Memory B cell (primary cell): ENCODE results near the gene CTAGE9.
"Not testable (repeated sequence)": the region's sequence is repeated elsewhere in the genome, so short reads cannot be mapped to it uniquely, and the experiment has no call there.

Source experiments
- ATAC-seq: fragments of 150-1000 bp; cut with Tn5 transposase; 2 replicates; pipeline ENCODE4 v1.10.0; 2021; ENCODE audit warnings: low read depth, mild to moderate bottlenecking, moderate library complexity
- DNase-seq, 2 donors: peaks; one replicate each; pipeline ENCODE4 v3.0.0; 2022; ENCODE audit warnings: low spot score in 2 of 2
- H3K27ac Mint-ChIP-seq: one replicate; pipeline ENCODE4 v1.8.0; 2022; ENCODE audit warnings: mild to moderate bottlenecking, moderate library complexity, mixed read lengths
- H3K27me3 Mint-ChIP-seq: one replicate; pipeline ENCODE4 v1.8.0; 2022; ENCODE audit warnings: mixed read lengths
- H3K36me3 Mint-ChIP-seq: one replicate; pipeline ENCODE4 v1.8.0; 2022; ENCODE audit warnings: mild to moderate bottlenecking, mixed read lengths
- H3K4me1 Mint-ChIP-seq: one replicate; pipeline ENCODE4 v1.8.0; 2022; ENCODE audit warnings: mixed read lengths
- H3K4me3 Mint-ChIP-seq: one replicate; pipeline ENCODE4 v1.8.0; 2022; ENCODE audit warnings: mild to moderate bottlenecking, moderate library complexity, mixed read lengths
- H3K9me3 Mint-ChIP-seq: one replicate; pipeline ENCODE4 v1.8.0; 2022; ENCODE audit warnings: mixed read lengths

Gene CTAGE9, protein sequence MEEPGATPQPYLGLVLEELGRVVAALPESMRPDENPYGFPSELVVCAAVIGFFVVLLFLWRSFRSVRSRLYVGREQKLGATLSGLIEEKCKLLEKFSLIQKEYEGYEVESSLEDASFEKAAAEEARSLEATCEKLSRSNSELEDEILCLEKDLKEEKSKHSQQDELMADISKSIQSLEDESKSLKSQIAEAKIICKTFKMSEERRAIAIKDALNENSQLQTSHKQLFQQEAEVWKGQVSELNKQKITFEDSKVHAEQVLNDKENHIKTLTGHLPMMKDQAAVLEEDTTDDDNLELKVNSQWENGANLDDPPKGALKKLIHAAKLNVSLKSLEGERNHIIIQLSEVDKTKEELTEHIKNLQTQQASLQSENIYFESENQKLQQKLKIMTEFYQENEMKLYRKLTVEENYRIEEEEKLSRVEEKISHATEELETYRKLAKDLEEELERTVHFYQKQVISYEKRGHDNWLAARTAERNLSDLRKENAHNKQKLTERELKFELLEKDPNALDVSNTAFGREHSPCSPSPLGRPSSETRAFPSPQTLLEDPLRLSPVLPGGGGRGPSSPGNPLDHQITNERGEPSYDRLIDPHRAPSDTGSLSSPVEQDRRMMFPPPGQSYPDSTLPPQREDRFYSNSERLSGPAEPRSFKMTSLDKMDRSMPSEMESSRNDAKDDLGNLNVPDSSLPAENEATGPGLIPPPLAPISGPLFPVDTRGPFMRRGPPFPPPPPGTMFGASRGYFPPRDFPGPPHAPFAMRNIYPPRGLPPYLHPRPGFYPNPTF

DNA sequence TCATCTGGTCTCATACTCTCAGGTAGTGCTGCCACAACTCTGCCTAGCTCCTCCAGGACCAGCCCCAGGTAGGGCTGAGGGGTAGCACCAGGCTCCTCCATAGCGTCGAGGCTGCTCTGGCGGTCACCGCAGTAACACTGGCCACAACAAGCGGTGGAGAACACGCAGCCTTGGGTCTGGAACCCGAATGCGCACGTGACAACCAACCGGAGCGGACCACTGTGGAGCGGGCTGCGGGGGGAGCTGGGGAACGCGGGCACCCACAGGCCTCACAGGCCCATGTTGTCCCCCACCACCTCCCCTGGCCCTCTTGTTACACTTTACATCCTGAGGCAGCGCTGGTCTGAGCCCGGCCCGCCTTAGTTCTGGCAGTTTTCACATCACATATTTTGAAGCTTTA lies at the start of gene CTAGE9:
TSS of gene CTAGE9 (minus strand) at position 101 of the 400 bp plus-strand sequence. CDS start at position 101, 0 bp downstream.
- not testable (repeated sequence) for H3K4me1 Mint-ChIP-seq, H3K4me3 Mint-ChIP-seq, DNase-seq, H3K27me3 Mint-ChIP-seq, ATAC-seq, H3K27ac Mint-ChIP-seq, H3K9me3 Mint-ChIP-seq, H3K36me3 Mint-ChIP-seq

DNA sequence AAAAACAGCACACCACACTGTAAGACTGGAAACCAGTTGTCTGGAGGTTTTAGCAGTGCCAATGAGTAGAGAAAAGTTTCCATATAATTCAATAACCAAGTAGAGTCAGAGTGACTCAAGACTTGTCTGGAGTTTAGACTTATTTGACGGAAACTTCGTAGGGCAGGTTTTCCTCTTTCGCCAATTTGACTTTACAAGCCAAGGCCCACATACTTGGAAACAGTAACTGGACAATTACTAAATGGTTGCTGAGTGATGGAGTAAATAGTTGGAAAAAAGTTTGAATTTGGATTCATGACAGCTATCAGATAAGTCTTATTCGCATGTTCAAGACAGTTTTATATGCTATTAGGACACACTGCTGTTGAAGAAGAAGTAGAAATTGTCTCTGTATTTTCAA lies 48.1 kb upstream of the CTAGE9 start:
- Mint-ChIP-seq H3K27ac (no peak overlapping the region), H3K9me3 (no peaks in the 10 kb centered on the region), H3K4me1 (no peaks in the 10 kb centered on the region), H3K4me3 (no peak overlapping the region), H3K36me3 (no peaks in the 10 kb centered on the region), H3K27me3 (peaks cover 6% of the 10 kb centered on the region)
- DNase-seq: no peak
- no peak for ATAC-seq

DNA sequence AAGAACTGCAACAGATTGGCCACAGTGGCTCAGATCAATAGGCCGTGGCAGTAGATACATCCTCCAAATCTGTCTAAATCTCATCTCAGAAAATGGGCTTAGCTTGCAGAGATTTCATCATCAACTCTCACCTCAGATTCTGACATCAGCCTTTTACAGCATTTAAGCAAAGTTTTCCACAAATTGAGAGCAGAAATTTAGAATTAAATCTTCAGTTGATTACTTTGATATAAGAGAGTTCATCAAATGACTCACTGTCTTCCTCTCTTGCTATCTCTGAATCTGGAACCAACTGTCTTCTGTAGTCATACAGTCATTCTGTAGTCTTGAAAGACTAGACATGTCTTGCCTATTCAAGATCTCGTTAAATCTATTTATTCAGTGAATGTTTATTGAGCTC lies 45.2 kb upstream of the CTAGE9 start:
- no peak overlapping the region for H3K4me3 Mint-ChIP-seq
- no peak overlapping the region for H3K27ac Mint-ChIP-seq
- DNase-seq: no peak
- H3K27me3 Mint-ChIP-seq: peaks cover 4% of the 10 kb centered on the region
- peaks cover 2% of the 10 kb centered on the region for H3K36me3 Mint-ChIP-seq
- no peaks in the 10 kb centered on the region for H3K4me1 Mint-ChIP-seq
- no peak for ATAC-seq
- H3K9me3 Mint-ChIP-seq: peaks cover 2% of the 10 kb centered on the region

DNA sequence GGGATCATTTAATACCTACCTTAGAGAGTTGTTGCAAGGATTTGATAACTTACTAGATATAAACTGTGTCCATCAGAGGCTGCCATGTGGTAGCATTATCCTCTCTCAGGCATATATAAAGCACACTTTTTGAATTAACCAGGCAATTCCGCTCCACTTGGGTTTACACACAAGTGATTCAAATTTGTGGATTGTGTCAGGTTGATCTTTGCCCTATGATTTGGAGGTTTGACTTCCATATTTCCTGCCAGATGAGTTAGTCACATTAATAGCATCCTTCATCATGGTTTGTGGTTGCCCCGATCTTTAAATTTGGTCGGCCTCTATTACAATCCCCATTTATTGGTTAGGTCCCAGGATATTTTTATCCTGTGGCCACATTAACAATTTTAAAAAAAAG lies 44.8 kb upstream of the CTAGE9 start:
- H3K27me3 Mint-ChIP-seq: peaks cover 4% of the 10 kb centered on the region
- ATAC-seq (no peak), DNase-seq (no peak)
- H3K27ac Mint-ChIP-seq: no peak overlapping the region
- H3K4me3 Mint-ChIP-seq: no peak overlapping the region
- peaks cover 2% of the 10 kb centered on the region for H3K9me3 Mint-ChIP-seq
- H3K36me3 Mint-ChIP-seq: peaks cover 2% of the 10 kb centered on the region
- H3K4me1 Mint-ChIP-seq: no peaks in the 10 kb centered on the region

DNA sequence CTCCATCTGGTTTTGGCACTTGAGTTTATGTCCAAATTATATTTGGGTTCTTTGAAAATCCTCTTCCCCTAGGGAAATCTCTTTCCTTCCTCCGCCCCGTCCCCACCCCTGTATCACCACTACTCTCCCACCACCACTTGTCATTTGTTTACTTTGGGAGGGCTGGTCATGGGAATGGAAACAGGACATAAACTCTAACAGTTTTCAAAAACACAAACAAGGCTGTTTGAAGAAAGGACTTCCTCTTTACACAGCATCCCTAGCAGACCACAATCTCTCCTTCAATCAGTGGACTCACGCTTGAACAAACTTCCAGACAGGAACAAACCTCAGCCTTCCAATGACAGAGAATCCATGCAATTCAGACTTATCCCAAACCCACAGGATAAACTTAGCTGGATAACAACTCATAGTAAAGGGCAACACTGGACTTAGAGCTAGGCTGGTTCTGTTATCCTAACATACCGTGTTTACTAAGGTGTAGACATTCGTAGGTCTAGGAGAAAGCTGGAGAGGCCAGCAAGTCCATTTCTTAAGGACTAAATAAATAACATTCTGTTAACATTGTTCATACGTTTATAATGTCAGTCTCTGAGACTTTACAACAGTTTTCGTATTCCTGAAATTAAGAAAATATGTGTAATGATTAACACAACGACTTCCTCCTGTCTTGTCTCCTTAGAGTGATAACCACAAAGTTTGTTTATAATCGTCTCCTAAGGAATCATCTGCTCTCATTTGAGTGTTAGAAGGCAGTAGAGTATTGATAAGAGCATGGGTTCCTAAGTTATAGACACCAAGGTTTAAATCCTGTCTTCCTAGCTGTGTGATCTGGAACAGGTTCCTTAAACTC lies 44.1 kb upstream of the CTAGE9 start:
- Mint-ChIP-seq H3K4me1 (no peaks in the 10 kb centered on the region), H3K4me3 (no peak overlapping the region), H3K9me3 (peaks cover 2% of the 10 kb centered on the region), H3K36me3 (peaks cover 2% of the 10 kb centered on the region), H3K27ac (no peak overlapping the region), H3K27me3 (peaks cover 4% of the 10 kb centered on the region)
- ATAC-seq: no peak
- no peak for DNase-seq

DNA sequence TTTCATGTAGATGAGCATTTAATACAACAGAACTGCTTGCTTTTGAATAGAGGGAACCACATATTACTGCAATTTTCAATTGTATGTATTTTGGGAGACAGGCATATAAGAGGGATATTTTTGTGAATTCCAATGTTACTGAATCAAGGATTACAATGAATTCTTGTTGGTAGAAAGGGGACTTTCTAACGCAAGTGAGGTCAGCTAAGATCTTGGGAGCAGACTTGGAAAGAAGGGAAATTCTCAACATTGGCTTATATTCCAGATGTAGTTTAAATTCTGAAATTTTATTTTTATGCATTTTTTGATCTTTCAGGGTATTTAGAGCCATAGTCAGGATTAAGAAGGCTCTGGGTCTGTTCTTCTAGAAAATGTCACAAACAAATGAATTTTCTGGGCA lies 43.3 kb upstream of the CTAGE9 start:
- no peaks in the 10 kb centered on the region for H3K4me1 Mint-ChIP-seq
- ATAC-seq (no peak), DNase-seq (no peak)
- H3K27ac Mint-ChIP-seq: no peak overlapping the region
- H3K4me3 Mint-ChIP-seq: no peak overlapping the region
- H3K9me3 Mint-ChIP-seq: peaks cover 2% of the 10 kb centered on the region
- H3K36me3 Mint-ChIP-seq: peaks cover 2% of the 10 kb centered on the region
- peaks cover 4% of the 10 kb centered on the region for H3K27me3 Mint-ChIP-seq

DNA sequence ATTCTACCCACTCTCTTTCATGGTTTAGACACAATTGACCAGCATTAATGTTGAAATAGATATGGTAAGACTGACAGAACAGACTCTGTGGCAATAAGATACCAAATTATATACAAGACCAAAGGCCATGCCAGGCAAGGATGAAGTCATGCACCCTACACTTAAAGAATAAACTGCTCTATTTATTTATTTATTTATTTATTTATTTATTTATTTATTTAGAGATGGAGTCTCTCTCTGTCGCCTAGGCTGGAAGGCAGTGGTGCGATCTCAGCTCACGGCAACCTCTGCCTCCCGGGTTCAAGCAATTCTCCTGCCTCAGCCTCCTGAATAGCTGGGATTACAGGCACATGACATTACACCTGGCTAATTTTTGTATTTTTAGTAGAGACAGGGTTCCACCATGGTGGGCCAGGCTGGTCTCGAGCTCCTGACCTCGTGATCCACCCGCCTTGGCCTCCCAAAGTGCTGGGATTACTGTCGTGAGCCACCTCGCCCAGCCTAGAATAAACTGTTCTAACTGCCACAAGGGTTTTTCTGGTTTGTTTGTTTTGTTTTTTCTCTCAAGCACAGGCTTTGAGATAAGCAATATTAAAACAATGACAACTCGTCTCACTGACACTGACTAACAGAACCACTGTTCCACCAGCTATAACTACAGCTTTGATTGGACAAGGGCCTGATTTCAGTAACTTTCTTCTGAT lies 40.3 kb upstream of the CTAGE9 start:
- H3K4me1 Mint-ChIP-seq, H3K27ac Mint-ChIP-seq, H3K27me3 Mint-ChIP-seq, H3K9me3 Mint-ChIP-seq, H3K4me3 Mint-ChIP-seq, DNase-seq, H3K36me3 Mint-ChIP-seq, ATAC-seq: not testable (repeated sequence)

DNA sequence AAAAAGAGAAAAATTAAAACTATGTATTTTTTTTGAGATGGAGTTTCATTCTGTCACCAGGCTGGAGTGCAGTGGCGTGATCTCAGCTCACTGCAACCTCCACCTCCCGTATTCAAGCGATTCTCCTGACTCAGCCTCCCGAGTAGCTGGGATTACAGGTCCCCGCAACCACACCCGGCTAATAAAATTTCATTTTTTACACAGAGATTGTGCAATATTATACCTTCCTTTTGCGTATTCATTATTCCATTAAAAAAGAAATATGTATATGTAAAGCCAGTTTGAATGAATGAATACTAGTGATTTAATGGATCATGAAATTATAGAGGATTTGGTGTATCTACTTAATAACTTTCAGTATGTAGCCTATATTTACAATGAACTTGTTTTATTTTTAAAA lies 38.2 kb upstream of the CTAGE9 start:
- no peak for DNase-seq
- H3K4me1 Mint-ChIP-seq: no peaks in the 10 kb centered on the region
- no peak overlapping the region for H3K27ac Mint-ChIP-seq
- H3K9me3 Mint-ChIP-seq: peaks cover 2% of the 10 kb centered on the region
- no peak for ATAC-seq
- peaks cover 2% of the 10 kb centered on the region for H3K27me3 Mint-ChIP-seq
- peaks cover 2% of the 10 kb centered on the region for H3K36me3 Mint-ChIP-seq
- H3K4me3 Mint-ChIP-seq: no peak overlapping the region

DNA sequence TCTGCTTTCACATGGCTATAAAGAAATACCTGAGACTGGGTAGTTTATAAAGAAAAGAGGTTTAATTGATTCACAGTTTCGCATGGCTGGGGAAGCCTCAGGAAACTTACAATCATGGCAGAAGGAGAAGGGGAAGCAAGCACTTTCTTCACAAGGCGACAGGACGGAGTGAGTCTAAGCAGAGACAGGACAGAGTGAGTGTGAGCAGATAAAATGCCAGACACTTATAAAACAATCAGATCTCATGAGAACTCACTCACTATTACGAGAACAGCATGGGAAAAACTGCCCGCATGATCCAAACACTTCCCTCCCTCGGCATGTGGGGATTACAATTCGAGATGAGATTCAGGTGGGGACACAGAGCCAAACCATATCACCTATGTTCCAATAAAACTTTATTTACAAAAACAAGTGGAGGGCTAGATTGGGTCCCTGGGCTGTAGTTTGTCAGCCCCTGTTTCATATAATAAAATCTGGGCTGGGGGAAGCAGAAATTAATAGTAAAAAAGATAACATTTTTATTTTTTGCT lies 37.1 kb upstream of the CTAGE9 start:
- DNase-seq (no peak), ATAC-seq (no peak)
- H3K9me3 Mint-ChIP-seq: no peaks in the 10 kb centered on the region
- H3K4me1 Mint-ChIP-seq: no peaks in the 10 kb centered on the region
- peaks cover under 1% of the 10 kb centered on the region for H3K27me3 Mint-ChIP-seq
- no peaks in the 10 kb centered on the region for H3K36me3 Mint-ChIP-seq
- H3K27ac Mint-ChIP-seq: no peak overlapping the region
- no peak overlapping the region for H3K4me3 Mint-ChIP-seq

DNA sequence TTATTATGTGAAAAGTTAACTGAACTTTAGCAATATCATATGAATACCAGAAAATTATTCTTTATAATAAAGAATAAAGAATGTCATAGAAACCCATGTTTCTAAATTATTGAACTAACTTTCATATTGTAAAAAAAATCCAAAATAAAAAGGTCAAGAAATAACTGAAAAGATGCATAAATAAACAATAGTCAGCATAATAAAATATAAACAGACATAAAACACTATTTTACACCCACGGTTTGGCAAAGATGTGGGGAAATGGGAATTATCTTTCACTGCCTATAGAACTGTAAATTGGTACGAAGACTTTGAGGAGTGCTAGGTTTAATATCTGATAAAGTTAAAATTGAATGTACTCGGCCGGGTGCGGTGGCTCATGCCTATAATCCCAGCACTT lies 34.7 kb upstream of the CTAGE9 start:
- no peaks in the 10 kb centered on the region for H3K27me3 Mint-ChIP-seq
- DNase-seq (no peak), ATAC-seq (no peak)
- H3K4me3 Mint-ChIP-seq: no peak overlapping the region
- peaks cover 6% of the 10 kb centered on the region for H3K4me1 Mint-ChIP-seq
- no peaks in the 10 kb centered on the region for H3K9me3 Mint-ChIP-seq
- H3K27ac Mint-ChIP-seq: no peak overlapping the region
- no peaks in the 10 kb centered on the region for H3K36me3 Mint-ChIP-seq

DNA sequence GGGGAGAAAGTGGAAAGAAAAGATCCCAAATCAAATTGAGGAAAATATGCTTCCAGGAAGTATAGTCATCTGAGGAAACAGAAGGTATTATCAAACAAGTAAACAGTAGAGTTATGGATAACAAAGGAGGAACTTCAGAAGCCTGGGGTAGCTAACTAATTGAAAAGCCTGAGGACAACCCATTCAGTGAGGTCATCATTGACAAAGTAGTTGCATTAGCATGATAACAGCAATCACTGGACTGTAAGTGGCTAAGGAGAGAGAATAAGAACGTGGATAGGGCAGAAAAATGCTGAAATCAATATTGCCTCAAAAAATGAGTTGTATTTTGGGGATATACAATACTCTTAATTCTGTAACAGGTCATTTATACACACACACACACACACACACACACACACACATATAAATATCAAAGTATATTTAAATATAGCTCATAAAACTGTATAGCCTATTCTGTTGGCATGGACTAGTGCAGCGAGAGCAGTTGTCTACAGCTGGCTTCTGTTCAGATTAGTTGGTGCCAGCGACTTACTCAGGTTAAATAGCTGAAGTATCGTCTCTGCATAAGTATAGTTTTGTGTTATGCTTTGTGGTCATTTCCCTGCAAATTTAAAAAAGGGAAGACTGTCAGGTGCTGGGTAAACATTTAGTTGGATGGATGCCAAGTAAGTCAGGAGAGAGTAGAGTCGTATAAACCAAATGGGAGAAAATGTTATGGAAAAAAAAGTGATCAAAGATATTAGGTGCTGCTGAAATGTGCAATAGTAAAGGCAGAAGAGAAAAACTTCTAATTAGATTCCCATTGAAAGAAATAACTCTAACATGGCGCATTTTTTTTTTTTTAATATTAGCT lies 33.8 kb upstream of the CTAGE9 start:
- no peak overlapping the region for H3K27ac Mint-ChIP-seq
- H3K9me3 Mint-ChIP-seq: no peaks in the 10 kb centered on the region
- H3K27me3 Mint-ChIP-seq: no peaks in the 10 kb centered on the region
- no peak for DNase-seq
- H3K4me1 Mint-ChIP-seq: peaks cover 6% of the 10 kb centered on the region
- no peaks in the 10 kb centered on the region for H3K36me3 Mint-ChIP-seq
- ATAC-seq: no peak
- H3K4me3 Mint-ChIP-seq: no peak overlapping the region

DNA sequence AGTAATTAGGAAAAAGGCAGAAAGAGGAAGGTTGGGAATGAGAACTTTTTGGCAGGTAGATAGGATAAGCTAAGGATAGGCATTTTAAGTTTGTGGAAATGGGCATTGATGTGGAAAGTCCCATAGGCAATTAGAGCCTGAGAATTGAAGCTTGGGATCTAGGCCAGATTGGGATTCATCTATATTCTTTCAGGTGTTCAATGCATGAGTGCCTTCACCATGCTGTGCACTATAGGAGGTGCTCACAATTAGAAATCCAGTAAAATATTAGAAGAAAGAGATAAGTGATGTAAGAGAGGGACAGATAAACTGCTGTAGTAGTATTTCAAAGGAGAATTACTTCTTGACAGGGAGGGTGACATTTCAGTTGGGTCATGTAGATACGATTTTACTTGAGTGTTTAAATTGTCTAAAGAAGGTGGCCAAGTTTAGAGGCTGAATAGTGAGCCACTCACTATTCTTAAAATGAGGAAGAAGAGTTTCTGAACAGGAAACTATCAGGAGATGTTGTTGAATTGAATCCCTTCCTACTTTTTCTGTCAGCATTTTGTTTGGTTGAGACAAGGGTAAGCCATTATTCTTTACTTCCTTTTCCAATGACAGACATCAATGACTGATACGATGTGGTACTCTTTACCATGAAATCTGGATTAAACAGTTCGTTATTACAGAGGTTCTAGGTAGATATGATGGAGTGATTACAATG lies 31.0 kb upstream of the CTAGE9 start:
- Mint-ChIP-seq H3K9me3 (no peaks in the 10 kb centered on the region), H3K4me3 (no peak overlapping the region), H3K27me3 (peaks cover under 1% of the 10 kb centered on the region), H3K4me1 (peaks cover 6% of the 10 kb centered on the region), H3K27ac (no peak overlapping the region), H3K36me3 (no peaks in the 10 kb centered on the region)
- DNase-seq (no peak), ATAC-seq (no peak)
